Measurements from ENCODE around the gene LAMB3.
A peak's percentile ranks its signal among the peaks of the same experiment; 100 is the strongest.

LAMB3 gene

DNA sequence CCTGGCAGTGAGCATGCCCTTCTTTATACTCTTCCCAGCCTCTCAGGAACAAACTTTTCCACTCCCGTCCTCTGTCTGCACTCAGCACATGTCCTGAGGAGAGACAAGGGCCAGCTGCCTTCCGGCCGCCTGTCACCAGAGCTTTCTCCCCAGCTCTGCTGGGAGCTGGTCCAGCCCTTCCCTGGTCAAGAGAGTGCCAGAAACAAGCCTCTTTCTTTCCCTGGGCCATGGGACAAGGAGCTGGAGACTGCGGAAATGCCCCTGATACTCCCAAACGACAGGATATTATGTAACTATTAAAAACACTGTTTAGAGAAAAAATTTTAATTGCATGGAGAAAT lies 10.4 kb downstream of the LAMB3 start:
- FAIRE-seq: no peak
- TF ChIP-seq PAX5 (IDR thresholded peaks at IDR 0.05; ENCODE audit: insufficient read depth, low read length, severe bottlenecking) (no peak), POLR2A (IDR thresholded peaks at IDR 0.05; ENCODE audit: low read depth, low read length) (no peak), SPI1 (IDR thresholded peaks at IDR 0.05; ENCODE audit: low read depth, low read length) (no peak), TAF1 (IDR thresholded peaks at IDR 0.05; ENCODE audit: low read depth, low read length) (no peak), POLR2AphosphoS5 (IDR thresholded peaks at IDR 0.05; ENCODE audit: low read depth, low read length) (no peak), POU2F2 (IDR thresholded peaks at IDR 0.05; ENCODE audit: low read depth, low read length) (no peak)
- no peak for DNase-seq (ENCODE audit: insufficient read length, low spot score)

DNA sequence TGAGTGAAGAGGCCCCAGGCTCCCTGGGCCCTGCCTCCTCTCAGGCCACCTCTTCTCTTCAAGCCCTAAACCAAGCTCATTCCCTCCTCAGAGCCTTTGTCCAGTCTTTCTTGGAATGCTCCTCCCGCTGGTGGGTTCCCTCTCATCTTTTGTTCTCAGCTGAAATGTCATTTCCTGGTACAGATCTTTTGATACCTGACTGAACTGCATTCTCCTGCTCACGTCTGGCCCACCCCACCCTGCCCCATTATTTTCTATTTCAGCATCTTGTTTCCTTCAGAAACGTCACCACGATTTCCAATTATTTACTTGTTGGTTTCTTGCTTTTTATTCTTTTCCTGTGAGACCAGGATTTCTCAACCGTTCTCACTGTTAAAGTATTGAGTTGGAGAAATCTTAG lies 16.4 kb downstream of the LAMB3 start:
- FAIRE-seq (no peak), DNase-seq (ENCODE audit: insufficient read length, low spot score) (no peak)
- TF ChIP-seq SPI1 (IDR thresholded peaks at IDR 0.05; ENCODE audit: low read depth, low read length): no peak
- no peak for TF ChIP-seq PAX5 (IDR thresholded peaks at IDR 0.05; ENCODE audit: insufficient read depth, low read length, severe bottlenecking)
- TF ChIP-seq POU2F2 (IDR thresholded peaks at IDR 0.05; ENCODE audit: low read depth, low read length): no peak
- TF ChIP-seq POLR2A (IDR thresholded peaks at IDR 0.05; ENCODE audit: low read depth, low read length): no peak
- TF ChIP-seq POLR2AphosphoS5 (IDR thresholded peaks at IDR 0.05; ENCODE audit: low read depth, low read length): no peak
- no peak for TF ChIP-seq TAF1 (IDR thresholded peaks at IDR 0.05; ENCODE audit: low read depth, low read length)

DNA sequence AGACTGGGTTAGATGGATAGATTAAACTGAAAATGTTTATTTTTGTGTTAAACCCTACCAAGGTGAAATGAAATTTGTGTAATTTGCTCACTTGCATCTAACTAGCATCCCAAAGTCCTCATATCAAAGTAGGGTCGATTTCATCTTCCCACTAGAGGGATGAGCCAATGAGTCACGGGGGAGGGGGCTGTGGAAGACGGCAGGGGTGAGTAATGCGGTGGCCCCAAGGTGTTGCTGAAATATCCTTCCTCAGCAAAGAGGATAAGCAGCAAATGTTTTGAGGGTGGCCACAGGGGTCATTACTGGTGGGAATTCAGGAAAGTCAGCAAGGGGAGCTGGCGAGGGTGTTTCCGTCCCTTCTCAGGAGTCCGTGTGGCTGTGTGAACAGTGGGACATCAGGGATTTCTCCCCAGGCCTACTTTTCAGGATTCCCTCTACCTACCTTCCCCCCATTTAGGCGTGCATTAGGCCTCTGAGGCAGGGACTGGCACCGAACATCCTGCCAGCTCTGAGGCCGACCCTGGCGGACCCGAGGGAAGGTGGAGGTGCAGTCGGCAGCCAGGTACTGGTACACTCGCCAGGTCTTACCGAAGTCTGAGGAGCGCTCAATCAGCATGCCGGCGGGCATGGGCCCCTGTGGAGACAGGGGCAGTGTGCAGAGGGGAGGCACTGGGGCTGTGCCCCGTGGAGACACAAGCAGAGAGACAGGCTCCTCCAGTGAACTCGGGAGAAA lies 18.1 kb downstream of the LAMB3 start:
- FAIRE-seq: no peak
- TF ChIP-seq POU2F2 (IDR thresholded peaks at IDR 0.05; ENCODE audit: low read depth, low read length) (no peak), POLR2A (IDR thresholded peaks at IDR 0.05; ENCODE audit: low read depth, low read length) (no peak), SPI1 (IDR thresholded peaks at IDR 0.05; ENCODE audit: low read depth, low read length) (no peak)
- DNase-seq (ENCODE audit: insufficient read length, low spot score): no peak

DNA sequence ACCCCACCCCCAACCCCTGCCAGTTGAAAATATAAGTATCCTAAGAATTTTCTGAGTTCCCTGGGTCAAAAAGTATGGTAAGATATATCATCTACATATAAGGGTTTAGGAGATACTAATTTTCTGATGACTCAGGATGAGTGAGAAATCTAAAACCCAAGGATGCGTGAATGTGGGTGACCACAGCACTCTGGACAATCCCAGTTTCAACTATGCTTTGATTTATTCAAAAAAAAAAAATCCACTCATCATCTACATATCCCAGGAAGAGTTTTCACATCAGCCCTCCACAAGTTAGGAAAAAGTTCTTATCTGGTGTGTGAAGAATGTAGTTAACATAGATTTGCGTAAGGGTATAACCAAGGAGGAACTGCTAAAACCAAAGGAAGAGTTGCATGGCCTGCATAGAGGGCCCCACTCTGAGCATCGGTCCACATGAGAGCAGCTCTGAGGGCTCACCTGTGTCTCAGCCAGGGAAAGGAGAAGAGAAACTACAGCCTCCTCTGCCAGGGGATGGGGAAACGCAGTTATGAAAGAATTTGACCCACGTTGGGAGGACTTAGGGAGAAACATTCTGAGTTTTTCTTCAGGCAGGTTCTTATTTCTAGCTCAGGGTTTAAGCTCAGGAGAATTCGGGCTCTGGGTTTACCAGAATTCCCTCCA lies 18.8 kb downstream of the LAMB3 start:
- no peak for FAIRE-seq
- peak; percentile 72 for TF ChIP-seq SPI1 (IDR thresholded peaks at IDR 0.05; ENCODE audit: low read depth, low read length)
- TF ChIP-seq PAX5 (IDR thresholded peaks at IDR 0.05; ENCODE audit: insufficient read depth, low read length, severe bottlenecking): no peak
- TF ChIP-seq POLR2A (IDR thresholded peaks at IDR 0.05; ENCODE audit: low read depth, low read length): no peak
- no peak for DNase-seq (ENCODE audit: insufficient read length, low spot score)

DNA sequence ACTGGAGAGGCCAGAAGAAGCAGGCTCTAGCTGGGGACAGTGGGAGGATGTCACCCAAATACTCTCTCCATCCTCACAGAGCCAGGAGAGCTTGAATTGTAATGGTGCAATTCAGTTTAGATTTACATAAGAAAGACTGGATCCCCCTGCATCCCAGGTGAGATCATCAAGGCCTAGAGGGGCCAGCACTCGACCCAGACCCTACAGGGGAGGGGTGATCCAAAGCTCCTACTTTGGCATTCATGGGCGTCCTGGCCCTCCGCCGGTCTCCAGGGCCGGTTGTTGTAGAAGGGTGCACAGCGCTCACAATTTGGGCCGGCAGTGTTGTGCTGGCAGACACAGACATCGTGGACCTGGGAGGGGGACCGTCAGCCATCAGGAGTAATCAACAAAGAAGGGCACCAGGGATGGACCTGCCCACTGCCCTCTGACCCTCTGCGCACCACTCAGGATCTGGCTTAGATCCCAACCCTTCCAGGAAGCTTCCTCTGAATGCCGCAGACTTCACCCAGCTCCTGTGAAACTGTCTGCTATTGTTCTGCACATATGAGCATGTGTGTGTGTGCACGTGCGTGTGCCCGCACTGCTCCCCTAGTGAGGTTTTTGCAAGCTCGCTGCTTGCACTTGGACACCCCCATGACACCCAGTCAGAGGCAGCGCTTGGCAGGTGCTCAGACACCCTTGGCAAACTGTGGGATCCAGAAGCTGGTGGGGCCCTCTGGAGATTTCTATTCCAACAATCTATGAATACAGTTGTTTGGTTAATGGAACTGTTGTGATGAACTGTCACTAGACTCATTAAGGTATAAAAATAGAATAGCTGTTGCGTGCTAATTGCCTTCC lies 21.6 kb downstream of the LAMB3 start:
- no peak for TF ChIP-seq POU2F2 (IDR thresholded peaks at IDR 0.05; ENCODE audit: low read depth, low read length)
- TF ChIP-seq SPI1 (IDR thresholded peaks at IDR 0.05; ENCODE audit: low read depth, low read length): no peak
- no peak for TF ChIP-seq TAF1 (IDR thresholded peaks at IDR 0.05; ENCODE audit: low read depth, low read length)
- TF ChIP-seq POLR2A (IDR thresholded peaks at IDR 0.05; ENCODE audit: low read depth, low read length): no peak
- DNase-seq (ENCODE audit: insufficient read length, low spot score): no peak
- FAIRE-seq: no peak

DNA sequence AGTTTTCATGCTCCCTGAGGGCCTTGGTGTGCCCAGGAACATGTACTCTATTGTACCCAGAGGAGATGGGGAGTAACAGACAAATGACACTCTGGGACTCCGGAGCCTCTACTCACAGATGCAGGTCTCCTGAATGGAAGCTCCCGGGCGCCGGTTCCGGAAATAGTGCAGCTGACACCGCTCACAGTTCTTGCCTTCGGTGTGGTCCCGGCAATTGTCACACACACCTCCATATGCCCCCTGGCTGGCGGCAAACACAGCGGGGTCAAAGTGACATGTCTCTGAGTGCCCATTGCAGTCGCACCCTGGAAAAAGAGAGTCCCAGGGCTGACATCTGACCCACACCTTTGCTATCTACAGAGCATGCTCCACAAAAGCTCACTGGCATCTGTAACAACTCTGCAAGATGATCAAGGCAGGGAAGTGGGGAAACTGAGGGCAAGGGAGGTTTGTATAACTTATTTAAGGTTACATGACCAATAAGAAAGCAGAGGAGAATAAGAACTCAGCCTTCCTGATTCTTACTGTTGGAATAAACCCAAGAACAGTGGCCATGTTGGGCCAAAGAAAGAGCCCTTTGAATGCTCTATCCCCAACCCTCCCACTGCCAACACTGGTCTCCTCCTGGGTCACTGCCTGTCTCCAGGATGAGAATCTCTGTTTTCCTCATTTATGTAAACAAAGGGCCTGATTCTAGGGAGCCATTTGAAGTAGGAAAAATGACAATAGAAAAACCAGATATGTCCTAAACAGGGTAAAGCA lies 22.4 kb downstream of the LAMB3 start:
- DNase-seq (ENCODE audit: insufficient read length, low spot score): no peak
- no peak for FAIRE-seq
- no peak for TF ChIP-seq POLR2AphosphoS5 (IDR thresholded peaks at IDR 0.05; ENCODE audit: low read depth, low read length)

DNA sequence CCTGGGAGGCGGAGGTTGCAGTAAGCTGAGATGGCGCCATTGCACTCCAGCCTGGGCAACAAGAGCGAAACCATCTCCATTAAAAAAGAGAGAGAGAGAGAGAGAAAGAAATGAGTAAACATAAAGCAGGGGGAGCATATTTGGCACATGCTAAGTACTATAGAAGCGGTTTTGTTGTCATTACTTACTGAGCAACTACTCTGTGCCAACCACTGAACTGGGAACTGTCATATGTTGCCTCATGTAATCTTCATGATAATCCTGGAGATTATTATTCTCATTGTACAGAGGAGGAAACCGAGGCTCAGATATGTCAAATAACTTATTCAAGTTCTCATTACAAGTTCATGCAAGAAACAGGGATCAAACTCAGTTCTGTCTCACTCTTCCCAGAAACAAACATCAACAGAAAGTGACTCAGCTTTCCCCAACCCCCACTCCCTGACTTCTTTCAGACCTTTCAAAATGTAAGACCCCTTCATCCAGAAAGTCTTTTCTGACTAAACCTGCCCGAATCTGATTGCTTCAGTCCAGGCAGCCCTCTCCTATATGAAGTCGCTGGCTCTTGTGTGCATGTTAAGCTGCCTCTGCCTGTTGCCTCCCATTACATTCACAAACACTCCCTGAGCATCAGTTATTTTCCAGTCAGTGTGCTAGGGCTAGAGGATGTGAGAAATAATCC lies 23.5 kb downstream of the LAMB3 start:
- no peak for TF ChIP-seq SPI1 (IDR thresholded peaks at IDR 0.05; ENCODE audit: low read depth, low read length)
- no peak for TF ChIP-seq PAX5 (IDR thresholded peaks at IDR 0.05; ENCODE audit: insufficient read depth, low read length, severe bottlenecking)
- no peak for TF ChIP-seq POU2F2 (IDR thresholded peaks at IDR 0.05; ENCODE audit: low read depth, low read length)
- no peak for TF ChIP-seq TAF1 (IDR thresholded peaks at IDR 0.05; ENCODE audit: low read depth, low read length)
- no peak for TF ChIP-seq POLR2A (IDR thresholded peaks at IDR 0.05; ENCODE audit: low read depth, low read length)
- TF ChIP-seq POLR2AphosphoS5 (IDR thresholded peaks at IDR 0.05; ENCODE audit: low read depth, low read length): no peak
- peak; percentile 31 for FAIRE-seq
- no peak for DNase-seq (ENCODE audit: insufficient read length, low spot score)

DNA sequence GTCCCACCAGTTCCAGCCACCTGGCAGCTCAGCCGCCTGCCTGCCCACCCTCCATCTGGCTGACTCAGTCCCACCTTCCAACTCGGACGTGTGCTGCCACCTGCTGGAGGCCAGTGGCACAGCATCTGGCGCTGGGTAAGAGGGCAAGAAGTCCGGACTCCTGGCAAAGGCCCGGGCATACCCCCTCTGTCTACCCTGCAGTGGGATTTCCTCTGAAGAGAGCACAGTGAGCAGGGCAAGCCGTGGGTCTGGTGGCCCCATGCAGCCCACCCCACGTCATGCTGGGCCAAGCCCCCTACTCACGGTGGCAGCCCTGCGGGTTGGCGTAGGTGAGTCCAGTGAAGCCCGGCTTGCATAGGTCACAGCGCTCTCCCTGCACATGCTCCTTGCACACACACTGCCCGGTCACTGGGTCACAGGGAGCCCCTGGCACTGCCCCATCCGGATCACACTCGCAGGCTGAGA lies 24.5 kb downstream of the LAMB3 start:
- DNase-seq (ENCODE audit: insufficient read length, low spot score): peak; percentile 83

DNA sequence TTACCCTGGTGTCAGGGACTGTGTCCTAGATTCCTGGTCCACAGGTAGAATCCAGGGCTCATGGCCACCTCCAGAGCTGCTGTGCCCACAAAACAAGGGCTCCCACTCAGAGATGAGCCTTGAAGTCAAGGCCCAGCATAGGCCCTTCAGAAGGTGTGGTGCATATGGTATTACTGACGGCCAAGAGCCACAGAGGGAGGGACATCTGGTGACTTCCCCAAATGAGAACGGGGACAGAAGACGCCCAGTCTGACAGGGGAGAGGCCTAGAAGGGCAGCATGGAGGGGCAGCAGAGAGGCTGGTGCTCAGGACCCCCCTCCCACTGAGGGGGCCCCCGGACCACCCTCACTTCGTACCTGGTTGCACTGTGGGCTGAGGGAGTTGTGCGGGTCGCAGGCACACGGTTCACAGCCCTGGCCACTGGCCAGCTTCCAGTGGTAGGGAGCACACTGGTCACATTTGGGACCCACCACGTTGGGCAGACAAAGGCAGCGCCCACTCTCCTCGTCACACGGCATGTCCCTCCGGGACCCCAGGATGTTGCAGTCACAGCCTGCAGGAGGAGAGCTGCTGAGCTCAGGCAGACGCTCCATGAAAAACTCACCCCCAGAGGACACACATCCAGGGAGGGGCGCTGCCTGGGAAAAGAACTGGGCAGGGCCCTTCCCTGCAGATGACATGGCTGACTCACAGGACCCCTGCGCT lies 25.0 kb downstream of the LAMB3 start:
- FAIRE-seq (no peak), DNase-seq (ENCODE audit: insufficient read length, low spot score) (no peak)
- TF ChIP-seq POLR2A (IDR thresholded peaks at IDR 0.05; ENCODE audit: low read depth, low read length) (no peak), POU2F2 (IDR thresholded peaks at IDR 0.05; ENCODE audit: low read depth, low read length) (no peak), TAF1 (IDR thresholded peaks at IDR 0.05; ENCODE audit: low read depth, low read length) (no peak), POLR2AphosphoS5 (IDR thresholded peaks at IDR 0.05; ENCODE audit: low read depth, low read length) (no peak), SPI1 (IDR thresholded peaks at IDR 0.05; ENCODE audit: low read depth, low read length) (no peak), PAX5 (IDR thresholded peaks at IDR 0.05; ENCODE audit: insufficient read depth, low read length, severe bottlenecking) (no peak)

More for the DNA sequence above, 24.5 kb downstream of the LAMB3 start:
- no peak for TF ChIP-seq POLR2AphosphoS5 (IDR thresholded peaks at IDR 0.05; ENCODE audit: low read depth, low read length)
- peak; percentile 94 for FAIRE-seq
